ENCODE data around the gene TP53BP2.

GRCh38 chr1:223813645-223814044, 32.1 kb downstream of the TP53BP2 start:
- TF ChIP-seq, protein P1, sequence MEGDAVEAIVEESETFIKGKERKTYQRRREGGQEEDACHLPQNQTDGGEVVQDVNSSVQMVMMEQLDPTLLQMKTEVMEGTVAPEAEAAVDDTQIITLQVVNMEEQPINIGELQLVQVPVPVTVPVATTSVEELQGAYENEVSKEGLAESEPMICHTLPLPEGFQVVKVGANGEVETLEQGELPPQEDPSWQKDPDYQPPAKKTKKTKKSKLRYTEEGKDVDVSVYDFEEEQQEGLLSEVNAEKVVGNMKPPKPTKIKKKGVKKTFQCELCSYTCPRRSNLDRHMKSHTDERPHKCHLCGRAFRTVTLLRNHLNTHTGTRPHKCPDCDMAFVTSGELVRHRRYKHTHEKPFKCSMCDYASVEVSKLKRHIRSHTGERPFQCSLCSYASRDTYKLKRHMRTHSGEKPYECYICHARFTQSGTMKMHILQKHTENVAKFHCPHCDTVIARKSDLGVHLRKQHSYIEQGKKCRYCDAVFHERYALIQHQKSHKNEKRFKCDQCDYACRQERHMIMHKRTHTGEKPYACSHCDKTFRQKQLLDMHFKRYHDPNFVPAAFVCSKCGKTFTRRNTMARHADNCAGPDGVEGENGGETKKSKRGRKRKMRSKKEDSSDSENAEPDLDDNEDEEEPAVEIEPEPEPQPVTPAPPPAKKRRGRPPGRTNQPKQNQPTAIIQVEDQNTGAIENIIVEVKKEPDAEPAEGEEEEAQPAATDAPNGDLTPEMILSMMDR (IDR thresholded peaks at IDR 0.05), result no peak
- TF ChIP-seq POLR2A (IDR thresholded peaks at IDR 0.05), result no peak
